Inferior parietal cortex (tissue), 1 donor: ENCODE measurements around the gene ASPHD2.
A peak's percentile ranks its signal among the peaks of the same experiment; 100 is the strongest.

Source experiments
- DNase-seq: peaks from one replicate; pipeline ENCODE4 v3.0.0-alpha.2; 2016; ENCODE audit errors: extremely low spot score

ASPHD2 gene

DNA sequence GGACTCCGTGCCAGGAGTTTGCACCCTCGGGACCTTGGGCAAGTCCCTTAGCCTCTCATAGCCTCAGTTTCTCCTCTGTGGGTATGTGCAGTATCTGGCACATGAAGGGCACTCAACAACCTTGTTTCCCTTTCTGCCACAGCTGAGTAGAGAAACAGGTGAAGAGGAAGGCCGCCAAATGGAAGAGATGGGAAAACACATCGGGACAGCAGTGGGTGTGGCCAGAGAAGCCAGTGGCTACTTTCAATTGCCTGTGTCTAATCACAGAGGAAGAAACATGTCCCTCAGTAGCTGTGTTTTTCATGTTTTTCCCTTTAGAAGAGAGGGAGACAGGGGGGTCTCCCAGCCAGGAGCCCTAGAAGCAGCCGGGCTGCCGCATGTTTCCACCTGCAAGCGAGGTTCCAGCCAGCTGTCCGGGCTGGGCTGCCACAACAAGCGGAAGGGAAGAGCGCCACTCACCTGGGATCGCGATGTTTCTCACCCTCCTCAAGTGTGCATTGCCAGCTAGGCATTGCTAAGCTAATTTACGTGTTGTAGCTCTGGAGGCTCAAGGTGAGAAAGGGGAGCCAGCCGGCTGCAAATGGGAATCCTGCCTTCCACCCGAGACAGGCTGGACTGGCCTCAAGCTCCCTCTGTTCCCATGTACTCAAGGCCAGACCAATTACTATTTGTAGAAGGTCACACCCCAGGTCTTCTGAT lies 16.7 kb downstream of the ASPHD2 start:
- no peak for DNase-seq

DNA sequence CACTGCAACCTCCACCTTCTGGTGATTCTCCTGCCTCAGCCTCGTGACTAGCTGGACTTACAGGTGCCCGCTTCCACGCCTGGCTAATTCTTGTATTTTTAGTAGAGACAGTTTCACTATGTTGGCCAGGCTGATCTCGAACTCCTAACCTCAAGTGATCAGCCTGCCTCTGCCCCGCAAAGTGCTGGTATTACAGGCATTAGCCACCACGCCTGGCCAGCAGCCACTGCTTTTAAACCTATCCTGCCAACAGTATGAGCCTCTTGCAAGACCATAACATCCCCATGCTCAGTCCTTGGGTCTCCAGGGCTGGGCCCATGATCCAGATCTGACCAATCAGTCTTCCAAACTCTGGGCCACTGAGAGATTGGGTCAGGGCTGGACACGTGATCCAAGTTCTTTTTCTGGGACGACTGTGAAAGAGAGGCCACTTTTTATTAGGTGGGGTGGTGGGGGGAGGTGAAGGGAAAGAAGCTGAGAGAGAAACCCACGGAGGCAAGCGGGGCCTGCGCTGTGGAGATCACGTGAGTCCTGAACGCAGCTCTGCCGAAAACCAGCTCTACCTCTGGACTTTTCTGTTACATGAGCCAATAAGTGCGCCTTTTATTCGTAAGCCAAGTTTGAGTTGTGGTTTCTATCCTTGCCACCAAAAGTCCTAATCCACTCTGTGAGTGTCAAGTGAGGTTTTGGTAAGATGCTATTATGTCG lies 17.9 kb downstream of the ASPHD2 start:
- no peak for DNase-seq

DNA sequence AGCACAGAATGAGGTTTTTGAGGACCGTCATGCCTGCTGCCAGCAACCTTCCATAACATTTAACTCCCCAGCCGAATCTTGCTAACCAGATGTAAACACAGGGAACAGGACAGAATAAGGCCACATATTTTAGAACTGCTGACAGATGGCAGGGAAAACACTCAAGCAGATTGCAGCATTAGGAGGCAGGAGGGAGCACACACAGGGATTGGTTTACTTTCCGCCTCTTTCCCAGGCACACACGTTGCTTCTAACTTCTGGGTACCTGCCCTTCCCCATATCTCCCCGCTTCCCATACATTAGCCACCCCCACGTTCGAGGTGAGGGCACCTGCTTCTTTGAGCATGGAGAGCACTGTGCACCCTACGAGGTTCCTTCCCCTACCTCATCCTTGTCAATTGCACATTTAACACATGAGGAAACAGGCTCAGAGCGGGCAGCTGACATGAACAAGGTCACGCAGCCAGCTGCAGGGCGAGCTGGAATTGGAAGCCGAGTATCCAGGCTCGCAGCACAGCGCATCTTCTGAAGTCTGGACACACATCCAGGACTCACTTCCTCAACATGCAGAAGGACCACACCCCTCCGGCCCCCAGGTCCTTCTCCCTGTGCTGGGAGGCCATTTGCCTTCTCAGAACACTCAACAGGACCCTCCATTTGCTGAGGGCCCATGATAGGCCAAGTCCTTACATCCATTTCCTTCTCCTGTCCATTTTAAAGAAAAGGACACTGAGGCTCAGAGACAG lies 18.7 kb downstream of the ASPHD2 start:
- no peak for DNase-seq

DNA sequence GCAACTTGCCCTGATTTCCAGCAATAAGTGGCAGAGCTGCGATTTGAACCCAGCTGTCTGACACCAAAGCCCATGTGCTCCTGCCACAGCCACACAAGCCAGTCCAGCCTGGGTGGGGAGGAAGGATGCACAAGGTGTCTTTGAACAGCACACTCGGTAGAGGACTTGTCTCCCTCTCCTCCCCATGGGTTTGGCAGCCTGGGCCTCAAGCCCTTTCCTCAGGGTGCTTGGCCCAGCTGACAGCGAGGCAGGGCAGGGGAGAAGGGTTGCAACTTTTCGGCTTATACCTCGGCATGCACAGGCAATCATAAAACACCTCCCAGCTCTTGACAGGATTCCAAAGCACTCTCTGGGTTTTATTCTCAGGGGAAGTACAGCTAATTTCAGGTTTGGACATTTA lies 19.3 kb downstream of the ASPHD2 start:
- no peak for DNase-seq

DNA sequence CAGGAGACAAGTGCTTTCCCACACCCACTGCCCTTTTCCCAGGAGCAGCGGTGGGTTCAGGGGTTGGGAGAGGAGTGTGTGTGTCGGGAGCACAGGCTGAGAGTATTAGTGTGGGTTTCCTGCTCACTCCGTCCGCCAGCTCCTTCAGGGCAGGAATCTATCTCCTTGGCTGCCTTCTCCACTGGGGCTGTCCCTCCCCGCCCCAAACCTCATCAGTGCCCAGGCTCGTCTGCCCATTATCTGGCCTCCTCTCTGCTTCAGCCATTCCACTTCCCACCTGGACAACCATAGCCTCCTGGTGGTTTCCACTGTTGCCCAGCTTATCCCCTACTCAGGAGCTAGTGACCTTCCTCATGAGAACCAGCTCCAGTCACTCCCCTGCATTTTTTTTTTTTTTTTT lies 19.9 kb downstream of the ASPHD2 start:
- DNase-seq: no peak

DNA sequence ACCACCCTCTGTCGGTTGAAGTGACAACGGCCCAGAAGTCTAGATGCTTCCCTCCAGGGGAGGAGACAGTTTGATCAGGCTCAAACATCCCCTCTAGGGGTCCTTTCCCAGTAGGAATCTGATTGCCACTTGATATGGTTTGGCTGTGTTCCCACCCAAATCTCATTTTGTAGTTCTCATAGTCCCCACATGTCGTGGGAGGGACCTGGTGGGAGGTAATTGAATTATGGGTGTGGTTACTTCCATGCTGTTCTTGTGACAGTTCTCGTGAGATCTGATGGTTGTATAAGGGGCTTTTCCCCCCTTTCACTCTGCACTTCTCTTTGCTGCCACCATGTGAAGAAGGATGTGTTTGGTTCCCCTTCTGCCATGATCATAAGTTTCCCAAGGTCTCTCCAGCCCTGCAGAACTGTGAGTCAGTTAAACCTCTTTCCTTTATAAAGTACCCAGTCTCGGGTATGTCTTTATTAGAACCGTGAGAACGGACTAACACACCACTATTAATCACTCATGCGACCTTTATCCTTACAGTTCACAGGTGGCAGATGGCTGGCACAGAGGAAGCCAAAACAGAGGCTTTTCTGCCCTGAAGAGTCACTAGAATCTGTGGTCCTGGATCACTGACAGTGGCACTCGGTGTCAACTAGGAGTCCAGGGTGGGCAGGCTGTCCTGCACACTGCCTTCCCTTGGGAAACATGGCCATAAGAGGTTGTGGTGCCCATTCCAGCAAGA lies 21.6 kb downstream of the ASPHD2 start:
- DNase-seq: no peak

DNA sequence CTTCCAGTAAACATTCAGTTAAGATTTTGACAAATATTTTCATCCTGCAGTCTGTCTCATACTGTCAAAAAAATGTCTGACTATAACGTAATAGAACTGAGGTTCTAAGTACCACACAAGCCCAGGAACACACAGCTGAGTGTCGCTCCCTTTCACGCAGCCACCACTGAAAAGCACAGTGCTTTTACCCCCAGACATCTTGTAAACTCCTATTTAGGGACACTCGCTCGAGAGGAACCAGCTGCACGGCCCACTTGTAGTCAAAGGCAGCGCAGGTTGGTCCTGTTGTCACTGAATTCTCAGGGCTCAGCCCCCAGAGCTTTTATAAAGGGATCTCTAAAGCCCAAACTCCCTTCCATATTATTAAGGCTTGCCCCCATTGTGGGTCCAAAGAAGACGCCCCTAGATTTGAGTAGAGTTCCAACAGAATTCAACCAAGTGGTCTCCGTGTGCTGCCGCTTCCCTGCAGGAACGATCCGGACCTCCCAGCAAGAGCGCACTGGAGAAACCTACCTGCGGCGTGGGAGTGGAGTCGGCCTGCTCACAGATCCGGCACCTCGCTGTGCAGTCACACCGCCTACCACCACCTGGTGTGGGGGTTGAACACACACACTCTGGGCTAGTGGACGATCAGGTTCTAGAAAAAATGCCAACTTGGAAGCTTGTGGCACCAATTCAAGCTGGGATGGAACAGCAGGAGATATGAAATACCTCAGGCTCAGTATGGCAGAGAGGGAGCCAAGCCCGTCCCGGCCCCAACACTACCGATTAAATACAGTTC lies 23.4 kb downstream of the ASPHD2 start:
- DNase-seq: peak; percentile 26

DNA sequence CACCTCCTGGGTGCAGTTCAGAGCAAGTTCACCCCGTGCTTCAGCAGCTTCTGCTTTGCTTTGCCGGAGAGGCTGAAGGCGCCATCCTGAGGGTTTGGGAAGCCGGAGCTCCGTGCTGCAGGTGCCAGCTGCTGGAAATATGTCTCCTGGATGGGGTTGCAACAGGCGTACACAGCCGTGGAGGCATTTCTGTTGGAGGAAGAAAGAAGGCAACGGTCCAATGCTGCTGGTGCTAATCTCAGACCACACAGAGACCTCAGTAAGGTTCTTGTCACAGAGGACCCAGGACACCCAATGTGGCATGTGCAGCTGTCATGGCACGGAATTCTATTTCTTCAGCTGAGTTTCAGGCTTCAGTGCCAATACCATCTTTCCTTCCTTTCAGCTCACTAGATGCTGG lies 24.2 kb downstream of the ASPHD2 start:
- DNase-seq: no peak

DNA sequence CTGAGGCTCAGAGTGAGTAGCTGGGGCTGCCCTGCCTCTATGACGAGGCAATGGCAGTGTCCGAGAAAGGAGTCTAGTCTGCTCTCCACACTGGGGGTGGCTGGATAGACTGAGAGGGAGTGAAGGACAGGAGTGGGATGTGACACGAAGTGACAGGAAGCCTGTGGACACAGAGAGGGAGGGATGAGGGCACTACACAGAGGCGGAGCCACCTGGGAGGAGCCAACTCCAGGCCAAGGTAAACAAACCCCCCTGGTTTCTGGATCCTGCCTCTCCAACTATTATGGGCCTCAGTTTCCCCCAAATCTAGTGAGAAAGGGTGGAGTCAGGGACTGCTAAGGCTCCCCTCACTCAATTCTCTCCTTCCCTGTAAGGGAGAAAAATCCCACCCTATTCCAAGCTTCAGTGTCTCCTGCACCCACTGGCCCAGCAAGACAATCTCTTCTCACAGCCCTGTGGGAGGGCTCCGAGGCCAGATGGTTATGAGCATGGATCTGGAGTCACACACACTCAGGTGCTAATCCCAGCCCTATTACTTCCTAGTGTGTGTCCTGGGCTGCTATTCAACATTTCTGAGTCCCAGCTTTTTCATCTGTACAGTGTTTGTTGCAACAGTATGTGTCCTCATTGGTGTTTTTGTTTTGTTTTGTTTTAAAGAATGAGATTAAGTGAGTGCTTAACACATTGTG lies 24.9 kb downstream of the ASPHD2 start:
- no peak for DNase-seq

DNA sequence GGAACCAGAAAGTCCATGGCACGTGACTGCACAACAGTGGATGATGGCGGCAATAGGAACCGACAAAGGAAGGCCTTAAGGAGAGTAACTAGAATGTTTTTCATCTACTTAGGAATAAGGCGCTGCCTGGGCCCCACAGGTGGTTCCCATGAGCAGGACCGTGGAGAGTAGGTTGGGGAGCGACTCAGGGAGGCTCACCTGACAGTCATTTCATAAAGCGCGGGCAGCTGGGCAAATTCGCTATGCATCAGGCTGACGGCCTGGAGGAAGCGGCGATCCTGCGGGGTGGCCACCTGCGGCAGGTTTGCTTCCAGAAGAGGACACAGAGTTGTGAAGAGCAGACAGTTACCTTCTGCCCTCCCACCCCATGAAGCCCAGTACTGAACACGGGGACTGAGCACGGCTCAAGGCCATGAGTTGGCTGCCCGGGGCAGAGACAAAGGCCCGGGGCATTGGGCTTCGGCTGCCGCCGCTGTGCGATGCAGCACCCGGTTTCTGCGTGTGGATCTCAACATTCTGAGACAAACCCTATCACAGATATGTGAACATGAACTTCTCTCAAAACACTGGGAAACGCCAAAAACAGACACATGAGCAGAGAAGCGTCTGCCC lies 28.7 kb downstream of the ASPHD2 start:
- no peak for DNase-seq

DNA sequence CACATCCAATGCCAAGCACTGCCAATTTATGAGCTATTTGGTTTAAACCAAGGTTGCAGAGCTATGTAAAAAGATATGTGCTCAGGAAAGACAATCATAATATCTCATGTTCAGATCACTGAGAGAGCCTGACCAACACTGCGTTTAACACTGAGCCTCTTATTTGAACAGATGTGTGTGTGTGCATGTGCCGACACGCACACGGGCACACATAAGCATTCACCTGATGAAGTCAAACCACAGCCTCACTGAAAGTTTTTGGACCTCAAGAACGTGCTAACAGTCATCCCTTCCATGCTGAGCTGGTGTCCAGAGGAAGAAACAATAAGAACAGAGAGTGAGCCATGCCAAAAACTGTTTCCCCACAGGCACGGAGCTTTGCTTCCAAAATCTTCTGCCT lies 31.1 kb downstream of the ASPHD2 start:
- no peak for DNase-seq

DNA sequence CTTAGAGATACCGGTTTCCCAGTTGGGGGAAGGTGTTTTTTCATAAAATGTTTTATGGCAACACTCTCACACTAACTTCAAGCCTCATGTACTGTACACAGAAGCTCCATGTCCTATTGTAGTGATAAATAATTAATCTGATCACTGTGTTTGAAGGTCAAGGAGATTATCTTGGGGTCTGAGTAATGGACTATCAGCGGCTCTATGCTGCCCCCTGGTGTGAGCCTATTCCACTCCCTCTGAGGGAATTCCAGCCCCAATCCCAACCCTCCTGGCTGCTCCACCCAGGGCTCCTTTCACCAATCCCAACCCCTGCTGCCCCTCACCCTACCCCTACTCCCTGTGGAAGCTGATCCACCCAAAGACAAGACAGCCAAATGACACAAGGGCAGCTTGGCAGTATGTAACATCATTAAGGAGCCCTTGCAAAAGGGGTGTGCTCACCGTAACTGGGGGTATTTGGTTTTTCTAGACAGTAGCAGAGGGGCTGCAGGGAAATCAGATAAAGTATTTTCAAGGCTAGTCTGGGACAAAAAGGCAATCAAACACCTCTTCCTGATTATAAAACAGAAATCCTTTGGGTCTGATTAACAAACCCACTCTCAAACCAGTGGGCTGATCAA lies 32.2 kb downstream of the ASPHD2 start:
- DNase-seq: peak; percentile 64

DNA sequence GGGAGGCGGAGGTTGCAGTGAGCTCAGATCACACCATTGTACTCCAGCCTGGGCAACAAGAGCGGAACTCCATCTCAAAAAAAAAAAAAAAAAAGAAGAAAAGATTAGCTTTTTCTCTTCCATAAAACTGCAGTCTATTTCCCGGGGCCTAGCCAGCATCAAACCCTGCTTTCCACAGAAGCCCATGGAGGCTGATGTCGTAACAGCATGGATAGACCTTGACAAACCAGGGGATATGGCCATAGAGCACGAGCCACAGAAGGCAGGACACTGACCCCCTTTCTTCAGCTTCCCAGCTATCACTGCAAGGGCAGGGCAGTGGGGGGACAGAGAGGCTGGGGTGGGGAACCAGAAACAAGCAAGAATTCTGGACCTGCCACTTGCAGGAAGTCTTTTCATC lies 33.0 kb downstream of the ASPHD2 start:
- no peak for DNase-seq

DNA sequence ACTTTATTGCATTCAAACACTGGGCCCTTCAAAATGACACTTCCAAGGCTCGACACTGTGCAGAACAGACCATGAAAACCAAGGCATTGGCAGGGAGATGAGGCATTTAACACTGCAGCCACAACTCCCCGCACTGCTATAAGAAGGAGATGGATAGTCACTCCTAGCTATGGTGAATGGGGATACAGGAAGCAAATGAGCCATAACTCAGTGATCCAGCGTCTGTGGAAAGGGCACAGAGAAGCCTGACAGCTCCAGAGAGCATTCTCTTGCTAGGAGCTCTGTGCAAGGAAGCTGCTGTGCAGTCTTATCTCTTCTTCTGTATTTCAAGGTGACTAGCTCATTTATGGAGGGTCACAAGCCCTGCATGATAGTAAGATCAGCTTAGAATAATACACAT lies 33.6 kb downstream of the ASPHD2 start:
- no peak for DNase-seq

DNA sequence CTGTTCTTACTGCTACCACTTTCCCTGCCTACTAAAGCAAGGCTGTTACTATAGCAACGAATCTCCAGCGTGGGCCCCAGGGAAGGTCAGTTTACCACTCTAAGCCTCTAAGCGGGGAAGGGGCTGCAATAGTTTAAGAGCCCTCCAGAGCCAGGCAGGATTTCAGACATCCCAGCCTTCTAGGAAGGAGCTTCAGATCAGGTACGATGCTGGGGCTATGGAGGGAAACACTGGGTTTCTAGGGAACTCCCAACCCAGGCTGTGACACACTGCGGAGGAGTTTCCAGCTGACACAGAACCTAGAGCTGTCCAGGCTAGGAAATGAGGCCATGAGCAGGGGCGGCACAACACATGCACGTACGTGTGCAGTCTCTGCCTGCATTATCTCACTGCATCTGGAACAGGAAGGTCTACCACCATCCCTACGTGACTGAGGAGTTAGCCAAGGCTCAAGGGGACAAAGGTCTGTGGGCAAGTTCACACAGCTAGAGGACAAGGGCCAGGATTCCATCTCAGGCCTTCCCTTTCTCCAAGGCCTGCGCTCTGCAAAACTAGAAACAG lies 34.1 kb downstream of the ASPHD2 start:
- DNase-seq: no peak

DNA sequence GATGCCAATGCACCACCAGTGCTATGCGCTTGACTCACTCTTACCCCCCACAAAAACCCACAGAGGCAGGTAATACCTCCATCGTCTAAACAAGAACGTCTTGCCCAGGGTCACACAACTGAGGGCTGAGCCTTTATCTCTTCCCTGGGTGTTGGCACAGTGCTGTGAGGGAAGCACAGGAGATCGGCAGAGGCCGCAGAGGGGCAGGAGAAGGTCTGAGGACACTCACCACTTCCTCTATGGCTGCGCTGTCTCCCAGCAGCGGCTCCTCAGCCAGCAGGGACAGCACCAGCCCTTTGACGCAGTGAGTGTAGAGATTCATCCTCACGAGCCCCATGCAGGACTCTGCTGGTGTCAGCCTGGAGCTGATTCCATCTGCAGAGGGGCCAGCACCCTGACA lies 34.6 kb downstream of the ASPHD2 start:
- DNase-seq: no peak

DNA sequence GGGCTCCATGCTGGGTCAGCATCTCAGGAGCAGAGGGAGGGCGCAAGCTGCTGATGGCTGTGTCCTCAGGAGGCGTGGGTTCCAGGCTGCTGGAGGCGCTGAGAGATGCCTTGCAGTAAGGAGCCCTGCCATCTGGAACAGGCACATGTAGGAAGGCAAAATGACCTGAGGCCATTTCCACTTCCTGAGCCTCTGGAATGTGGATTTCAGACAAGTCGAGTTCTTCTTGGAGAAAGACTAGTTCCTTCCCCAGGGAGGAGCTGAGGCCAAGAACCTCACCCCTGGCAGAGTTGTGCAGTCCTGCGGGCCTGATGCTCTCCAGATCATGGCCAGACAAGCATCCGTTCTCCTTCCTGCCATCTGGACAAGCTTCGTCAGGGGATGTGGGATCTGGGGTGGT lies 35.3 kb downstream of the ASPHD2 start:
- no peak for DNase-seq

DNA sequence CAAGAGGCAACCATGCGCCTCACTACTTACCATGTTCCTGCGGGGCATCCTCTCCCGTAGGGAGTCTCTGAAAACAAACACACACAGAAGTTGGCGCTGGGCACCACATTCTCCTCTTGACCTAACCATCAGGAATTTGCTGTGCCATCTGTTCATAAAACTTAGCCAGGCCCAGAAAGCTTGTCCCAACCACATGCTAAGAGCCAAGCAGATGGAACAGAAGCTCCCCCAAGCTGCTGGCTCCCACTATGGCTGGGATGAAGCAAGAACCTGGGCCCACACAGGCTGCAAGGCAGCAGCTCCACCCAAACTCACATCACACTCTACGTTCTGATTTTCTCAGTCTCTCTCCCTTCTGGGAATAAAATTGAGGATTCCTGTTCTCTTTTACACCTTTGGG lies 37.1 kb downstream of the ASPHD2 start:
- peak; percentile 48 for DNase-seq

DNA sequence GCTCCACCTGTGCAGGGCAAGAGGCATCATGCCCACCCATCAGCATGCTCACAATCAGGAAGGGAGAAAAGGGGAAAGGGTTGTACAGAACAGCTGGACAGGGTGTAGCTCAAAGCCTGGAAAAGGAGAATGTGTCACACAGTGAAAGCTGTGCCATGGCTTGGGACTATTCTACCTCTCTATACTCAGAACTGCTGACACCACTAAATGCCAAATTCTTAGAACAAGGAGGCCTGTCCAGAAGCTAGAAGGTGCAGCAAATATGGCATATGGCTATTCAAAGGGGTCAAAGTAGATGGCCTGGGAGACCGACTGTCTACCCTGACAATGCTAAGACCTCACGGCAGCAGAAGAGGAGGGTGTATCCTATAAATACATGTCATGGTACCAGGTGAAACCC lies 41.7 kb downstream of the ASPHD2 start:
- DNase-seq: no peak

DNA sequence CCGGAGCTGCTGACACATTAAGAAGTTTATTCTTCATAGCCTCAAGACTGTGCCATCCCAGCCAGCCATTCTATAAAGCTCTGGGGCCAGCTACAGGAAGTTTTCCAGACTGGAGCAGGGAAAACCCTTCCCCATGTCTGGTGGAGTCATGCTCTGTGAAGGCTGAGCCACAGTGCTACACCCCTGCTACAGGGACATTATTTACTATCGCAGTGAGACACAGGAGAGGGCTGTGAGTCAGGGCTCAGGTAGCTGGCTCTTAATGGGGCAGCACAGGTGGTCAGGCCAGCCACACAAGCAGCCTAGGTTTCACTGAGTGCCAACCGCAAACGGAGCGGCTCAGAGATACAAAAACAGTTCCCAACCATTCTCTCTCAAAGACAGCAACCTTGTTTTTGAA lies 42.5 kb downstream of the ASPHD2 start:
- DNase-seq: no peak
